OCI-LY1 (cell line): ENCODE measurements around the gene LMBR1.
"Not testable (repeated sequence)": the region's sequence is repeated elsewhere in the genome, so short reads cannot be mapped to it uniquely, and the experiment has no call there.

ENCODE experiments used
- H2AFZ ChIP-seq: fragments of 200-600 bp; sonication (generic), shearing (Covaris generic); 2 replicates; pipeline ENCODE4 v1.6.0; 2014; ENCODE audit warnings: antibody characterized with exemption, mild to moderate bottlenecking, low read length
- H3F3A ChIP-seq: fragments of 200-600 bp; sonication (generic), shearing (Covaris generic); 2 replicates; pipeline ENCODE4 v1.6.0; 2014; ENCODE audit warnings: mild to moderate bottlenecking, antibody characterized with exemption, low read length, moderate library complexity; ENCODE audit not compliant: insufficient read depth
- H3K27ac ChIP-seq: fragments of 200-600 bp; sonication (generic); 2 replicates; pipeline ENCODE4 v1.5.1; 2014; ENCODE audit warnings: low read length, mixed run types, mild to moderate bottlenecking, low read depth; ENCODE audit not compliant: poor library complexity, severe bottlenecking
- H3K27me3 ChIP-seq: fragments of 200-600 bp; sonication (generic); 2 replicates; pipeline ENCODE4 v1.6.0; 2014; ENCODE audit warnings: antibody characterized with exemption, mild to moderate bottlenecking, low read length, moderate library complexity; ENCODE audit not compliant: insufficient read depth
- H3K36me3 ChIP-seq: fragments of 200-600 bp; sonication (generic); 2 replicates; pipeline ENCODE4 v1.6.1; 2014; ENCODE audit warnings: mild to moderate bottlenecking, antibody characterized with exemption, low read length, moderate library complexity, mixed read lengths; ENCODE audit not compliant: insufficient read depth
- H3K4me1 ChIP-seq: fragments of 200-600 bp; sonication (generic); 2 replicates; pipeline ENCODE4 v1.5.1; 2014; ENCODE audit warnings: mild to moderate bottlenecking, low read length, moderate library complexity; ENCODE audit not compliant: insufficient read depth, severe bottlenecking
- H3K4me2 ChIP-seq: fragments of 200-600 bp; sonication (generic), shearing (Covaris generic); 2 replicates; pipeline ENCODE4 v1.6.1; 2014; ENCODE audit warnings: low read length
- H3K4me3 ChIP-seq: fragments of 200-600 bp; sonication (generic); 2 replicates; pipeline ENCODE4 v1.5.1; 2014; ENCODE audit warnings: low read length, low read depth, mild to moderate bottlenecking, mixed read lengths; ENCODE audit not compliant: poor library complexity, severe bottlenecking
- H3K79me2 ChIP-seq: fragments of 200-600 bp; shearing (Covaris generic); 2 replicates; pipeline ENCODE4 v1.6.1; 2016; ENCODE audit warnings: mixed run types, low read length, mixed read lengths; ENCODE audit not compliant: insufficient read depth
- H3K9ac ChIP-seq: fragments of 200-600 bp; sonication (generic), shearing (Covaris generic); 2 replicates; pipeline ENCODE4 v1.6.1; 2014; ENCODE audit warnings: mild to moderate bottlenecking, low read length, mixed read lengths
- H3K9me2 ChIP-seq: fragments of 200-600 bp; sonication (generic), shearing (Covaris generic); 2 replicates; pipeline ENCODE4 v1.6.1; 2014; ENCODE audit warnings: low read depth, mild to moderate bottlenecking, low read length, mixed read lengths
- H3K9me3 ChIP-seq: fragments of 200-600 bp; shearing (Covaris generic); 2 replicates; pipeline ENCODE4 v1.6.1; 2014; ENCODE audit warnings: low read length, mixed read lengths
- H4K20me1 ChIP-seq: fragments of 200-600 bp; sonication (generic), shearing (Covaris generic); 2 replicates; pipeline ENCODE4 v1.6.0; 2016; ENCODE audit warnings: mild to moderate bottlenecking, low read length; ENCODE audit not compliant: insufficient read depth
- EZH2 ChIP-seq: fragments of 200-600 bp; sonication (generic), shearing (Covaris generic); IDR thresholded peaks from 2 replicates; pipeline ENCODE4 v1.8.0; 2017; ENCODE audit warnings: borderline replicate concordance, mixed run types, mild to moderate bottlenecking, antibody characterized with exemption, low read length, moderate library complexity, mixed read lengths
- TF ChIP-seq, protein P1 (sequence below): fragments of 200-600 bp; sonication (generic), shearing (Covaris generic); IDR thresholded peaks from 2 replicates; pipeline ENCODE4 v1.5.1; 2017; ENCODE audit warnings: mild to moderate bottlenecking, antibody characterized with exemption, low read length, moderate library complexity, mixed read lengths

Gene LMBR1

DNA sequence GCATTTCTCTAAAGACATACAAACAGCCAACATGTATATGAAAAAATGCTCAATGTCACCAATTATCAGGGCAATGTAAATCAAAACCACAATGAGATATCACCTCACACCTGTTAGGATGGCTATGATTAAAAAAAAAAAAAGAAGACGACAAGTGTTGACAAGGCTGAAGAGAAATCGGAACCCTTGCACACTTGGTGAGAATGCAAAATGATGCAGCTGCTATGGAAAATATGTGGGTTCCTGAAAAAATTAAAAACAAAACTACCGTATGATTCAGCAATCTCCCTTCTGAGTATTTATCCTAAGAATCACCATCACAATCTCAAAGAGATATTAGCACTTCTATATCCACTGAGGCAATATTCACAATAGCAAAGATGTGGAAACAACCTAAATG lies 11.3 kb downstream of the LMBR1 start:
- Histone ChIP-seq H2AFZ (no peak overlapping the region), H3K9me2 (no peaks in the 10 kb centered on the region), H3F3A (no peaks in the 10 kb centered on the region), H3K27ac (no peak overlapping the region), H3K79me2 (peaks cover 87% of the 10 kb centered on the region), H3K4me3 (no peak overlapping the region), H3K9ac (no peak overlapping the region), H3K9me3 (peaks cover 9% of the 10 kb centered on the region), H3K27me3 (no peaks in the 10 kb centered on the region), H3K4me2 (no peak overlapping the region), H4K20me1 (no peaks in the 10 kb centered on the region), H3K36me3 (peaks cover 31% of the 10 kb centered on the region), H3K4me1 (no peaks in the 10 kb centered on the region)
- no peak for TF ChIP-seq EZH2
- TF ChIP-seq, protein P1, sequence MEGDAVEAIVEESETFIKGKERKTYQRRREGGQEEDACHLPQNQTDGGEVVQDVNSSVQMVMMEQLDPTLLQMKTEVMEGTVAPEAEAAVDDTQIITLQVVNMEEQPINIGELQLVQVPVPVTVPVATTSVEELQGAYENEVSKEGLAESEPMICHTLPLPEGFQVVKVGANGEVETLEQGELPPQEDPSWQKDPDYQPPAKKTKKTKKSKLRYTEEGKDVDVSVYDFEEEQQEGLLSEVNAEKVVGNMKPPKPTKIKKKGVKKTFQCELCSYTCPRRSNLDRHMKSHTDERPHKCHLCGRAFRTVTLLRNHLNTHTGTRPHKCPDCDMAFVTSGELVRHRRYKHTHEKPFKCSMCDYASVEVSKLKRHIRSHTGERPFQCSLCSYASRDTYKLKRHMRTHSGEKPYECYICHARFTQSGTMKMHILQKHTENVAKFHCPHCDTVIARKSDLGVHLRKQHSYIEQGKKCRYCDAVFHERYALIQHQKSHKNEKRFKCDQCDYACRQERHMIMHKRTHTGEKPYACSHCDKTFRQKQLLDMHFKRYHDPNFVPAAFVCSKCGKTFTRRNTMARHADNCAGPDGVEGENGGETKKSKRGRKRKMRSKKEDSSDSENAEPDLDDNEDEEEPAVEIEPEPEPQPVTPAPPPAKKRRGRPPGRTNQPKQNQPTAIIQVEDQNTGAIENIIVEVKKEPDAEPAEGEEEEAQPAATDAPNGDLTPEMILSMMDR, result no peak

- Histone ChIP-seq H3K9me3 (peaks cover 14% of the 10 kb centered on the region), H3K4me3 (no peak overlapping the region), H3K27me3 (no peaks in the 10 kb centered on the region), H3K4me2 (no peak overlapping the region), H4K20me1 (no peaks in the 10 kb centered on the region), H3K27ac (no peak overlapping the region), H3K36me3 (peaks cover 33% of the 10 kb centered on the region), H2AFZ (no peak overlapping the region), H3K4me1 (peaks cover under 1% of the 10 kb centered on the region), H3K9ac (no peak overlapping the region), H3K9me2 (no peaks in the 10 kb centered on the region), H3F3A (no peaks in the 10 kb centered on the region), H3K79me2 (peaks cover 73% of the 10 kb centered on the region)
- TF ChIP-seq, protein P1, result no peak
- no peak for TF ChIP-seq EZH2
Observed at GRCh38 chr7:156875766-156876165, 17.2 kb downstream of the LMBR1 start.

DNA sequence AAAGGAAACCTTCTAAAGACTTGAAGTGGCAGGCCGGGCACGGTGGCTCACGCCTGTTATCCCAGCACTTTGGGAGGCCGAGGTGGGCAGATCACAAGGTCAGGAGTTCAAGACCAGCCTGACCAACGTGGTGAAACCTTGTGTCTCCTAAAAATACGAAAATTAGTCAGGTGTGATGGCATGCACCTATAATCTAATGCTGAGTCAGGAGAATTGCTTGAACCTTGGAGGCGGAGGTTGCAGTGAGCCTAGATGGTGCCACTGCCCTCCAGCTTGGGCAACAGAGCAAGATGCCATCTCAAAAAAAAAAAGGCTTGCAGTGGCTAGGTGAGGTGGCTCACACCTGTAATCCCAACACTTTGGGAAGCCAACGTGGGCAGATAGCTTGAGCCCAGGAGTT lies 24.6 kb downstream of the LMBR1 start:
- H2AFZ ChIP-seq, result not testable (repeated sequence)
- H3K4me1 ChIP-seq, result peaks cover 11% of the 10 kb centered on the region
- H3K79me2 ChIP-seq, result peaks cover 74% of the 10 kb centered on the region

GRCh38 chr7:156865493-156865892 lies 27.5 kb downstream of the LMBR1 start:
- Histone ChIP-seq H3K27ac (no peak overlapping the region), H3K9me2 (no peaks in the 10 kb centered on the region), H3K36me3 (peaks cover 41% of the 10 kb centered on the region), H3K4me3 (no peak overlapping the region), H4K20me1 (no peaks in the 10 kb centered on the region), H3F3A (no peaks in the 10 kb centered on the region), H3K9ac (no peak overlapping the region), H3K4me2 (no peak overlapping the region), H3K79me2 (peaks cover 58% of the 10 kb centered on the region), H3K9me3 (peaks cover 16% of the 10 kb centered on the region), H2AFZ (no peak overlapping the region), H3K4me1 (peaks cover 8% of the 10 kb centered on the region), H3K27me3 (no peaks in the 10 kb centered on the region)
- no peak for TF ChIP-seq EZH2
- TF ChIP-seq, protein P1, result no peak

More for the DNA sequence above, 24.6 kb downstream of the LMBR1 start:
- peaks cover 32% of the 10 kb centered on the region for H3K36me3 ChIP-seq
- H3K27ac ChIP-seq, H3K27me3 ChIP-seq, H3K4me3 ChIP-seq, H3K9me2 ChIP-seq, H3K9ac ChIP-seq, H3F3A ChIP-seq, H3K4me2 ChIP-seq, H3K9me3 ChIP-seq, H4K20me1 ChIP-seq: not testable (repeated sequence)

- H4K20me1 ChIP-seq, H3K9ac ChIP-seq, H3K27ac ChIP-seq, H3K9me2 ChIP-seq, H2AFZ ChIP-seq, H3K4me2 ChIP-seq, H3K4me3 ChIP-seq, H3K27me3 ChIP-seq, H3F3A ChIP-seq, H3K4me1 ChIP-seq: not testable (repeated sequence)
- H3K36me3 ChIP-seq, result peaks cover 49% of the 10 kb centered on the region
- peaks cover 50% of the 10 kb centered on the region for H3K79me2 ChIP-seq
- H3K9me3 ChIP-seq, result peaks cover 38% of the 10 kb centered on the region
Observed at GRCh38 chr7:156862022-156862421, 31.0 kb downstream of the LMBR1 start.
